Activated T-cell treated with anti-CD3 and anti-CD28 coated beads, Interleukin-2, amount 50 U/mL, for 24 hours (primary cell): ENCODE data around the gene BDH1.
A peak's percentile ranks its signal among the peaks of the same experiment; 100 is the strongest.

Experiments used
- DNase-seq: peaks from one replicate; pipeline ENCODE4 v3.0.0-alpha.2; 2020
- H3K27ac Mint-ChIP-seq: 2 replicates; pipeline ENCODE4 v1.8.0; 2020; ENCODE audit warnings: mild to moderate bottlenecking, mixed read lengths
- H3K27me3 Mint-ChIP-seq: 2 replicates; pipeline ENCODE4 v1.8.0; 2020; ENCODE audit warnings: mixed read lengths
- H3K36me3 Mint-ChIP-seq: 2 replicates; pipeline ENCODE4 v1.8.0; 2020; ENCODE audit warnings: low read depth, mixed read lengths
- H3K4me1 Mint-ChIP-seq: 2 replicates; pipeline ENCODE4 v1.8.0; 2020; ENCODE audit warnings: low read depth, mixed read lengths
- H3K4me3 Mint-ChIP-seq: 2 replicates; pipeline ENCODE4 v1.8.0; 2020; ENCODE audit warnings: mild to moderate bottlenecking, moderate library complexity, mixed read lengths
- H3K9me3 Mint-ChIP-seq: 2 replicates; pipeline ENCODE4 v1.8.0; 2020; ENCODE audit warnings: mixed read lengths

The BDH1 gene

GRCh38 chr3:197547306-197548011 lies 8.3 kb downstream of the BDH1 start:
- Mint-ChIP-seq H3K27ac (no peak overlapping the region), H3K9me3 (no peaks in the 10 kb centered on the region), H3K36me3 (peaks cover 80% of the 10 kb centered on the region), H3K27me3 (no peaks in the 10 kb centered on the region), H3K4me1 (peaks cover 17% of the 10 kb centered on the region), H3K4me3 (no peak overlapping the region)
- DNase-seq = no peak

- H3K27me3 Mint-ChIP-seq = no peaks in the 10 kb centered on the region
- no peak overlapping the region for H3K27ac Mint-ChIP-seq
- peaks cover 8% of the 10 kb centered on the region for H3K4me1 Mint-ChIP-seq
- H3K4me3 Mint-ChIP-seq = no peak overlapping the region
- DNase-seq = no peak
- no peaks in the 10 kb centered on the region for H3K9me3 Mint-ChIP-seq
- H3K36me3 Mint-ChIP-seq = peaks cover 80% of the 10 kb centered on the region
Measured at GRCh38 chr3:197546307-197547085, 9.3 kb downstream of the BDH1 start.

GRCh38 chr3:197545571-197545970 lies 10.2 kb downstream of the BDH1 start:
- no peak overlapping the region for H3K27ac Mint-ChIP-seq
- H3K9me3 Mint-ChIP-seq = no peaks in the 10 kb centered on the region
- H3K4me1 Mint-ChIP-seq = peaks cover 4% of the 10 kb centered on the region
- H3K27me3 Mint-ChIP-seq = no peaks in the 10 kb centered on the region
- H3K4me3 Mint-ChIP-seq = no peak overlapping the region
- peaks cover 81% of the 10 kb centered on the region for H3K36me3 Mint-ChIP-seq
- DNase-seq = no peak

GRCh38 chr3:197545101-197545500 lies 10.7 kb downstream of the BDH1 start:
- no peak for DNase-seq
- Mint-ChIP-seq H3K27me3 (no peaks in the 10 kb centered on the region), H3K4me1 (peaks cover 4% of the 10 kb centered on the region), H3K27ac (no peak overlapping the region), H3K36me3 (peaks cover 77% of the 10 kb centered on the region), H3K9me3 (no peaks in the 10 kb centered on the region), H3K4me3 (no peak overlapping the region)

GRCh38 chr3:197542741-197543454 lies 12.9 kb downstream of the BDH1 start:
- no peak for DNase-seq
- H3K9me3 Mint-ChIP-seq = no peaks in the 10 kb centered on the region
- H3K4me1 Mint-ChIP-seq = no peaks in the 10 kb centered on the region
- H3K27ac Mint-ChIP-seq = no peak overlapping the region
- no peaks in the 10 kb centered on the region for H3K27me3 Mint-ChIP-seq
- H3K36me3 Mint-ChIP-seq = peaks cover 87% of the 10 kb centered on the region
- no peak overlapping the region for H3K4me3 Mint-ChIP-seq

GRCh38 chr3:197541756-197542539 lies 13.8 kb downstream of the BDH1 start:
- no peak overlapping the region for H3K27ac Mint-ChIP-seq

GRCh38 chr3:197540961-197541377 lies 14.8 kb downstream of the BDH1 start:
- peak overlapping the region; percentile 41 for H3K27ac Mint-ChIP-seq
- H3K9me3 Mint-ChIP-seq = no peaks in the 10 kb centered on the region
- H3K36me3 Mint-ChIP-seq = peaks cover 88% of the 10 kb centered on the region

More at GRCh38 chr3:197541756-197542539, 13.8 kb downstream of the BDH1 start:
- H3K4me1 Mint-ChIP-seq = no peaks in the 10 kb centered on the region
- H3K36me3 Mint-ChIP-seq = peaks cover 88% of the 10 kb centered on the region
- no peak for DNase-seq
- no peaks in the 10 kb centered on the region for H3K9me3 Mint-ChIP-seq
- no peaks in the 10 kb centered on the region for H3K27me3 Mint-ChIP-seq
- H3K4me3 Mint-ChIP-seq = no peak overlapping the region

GRCh38 chr3:197539651-197540051 lies 16.1 kb downstream of the BDH1 start:
- DNase-seq = no peak
- Mint-ChIP-seq H3K4me3 (no peak overlapping the region), H3K27me3 (no peaks in the 10 kb centered on the region), H3K9me3 (no peaks in the 10 kb centered on the region), H3K27ac (no peak overlapping the region), H3K36me3 (peaks cover 86% of the 10 kb centered on the region), H3K4me1 (no peaks in the 10 kb centered on the region)

More at GRCh38 chr3:197540961-197541377, 14.8 kb downstream of the BDH1 start:
- H3K4me1 Mint-ChIP-seq = no peaks in the 10 kb centered on the region
- no peak for DNase-seq
- H3K27me3 Mint-ChIP-seq = no peaks in the 10 kb centered on the region
- H3K4me3 Mint-ChIP-seq = no peak overlapping the region

GRCh38 chr3:197533927-197534725 lies 21.6 kb downstream of the BDH1 start:
- Mint-ChIP-seq H3K27ac (peak overlapping the region; percentile 19), H3K4me3 (no peak overlapping the region), H3K4me1 (no peaks in the 10 kb centered on the region), H3K27me3 (no peaks in the 10 kb centered on the region), H3K9me3 (no peaks in the 10 kb centered on the region), H3K36me3 (peaks cover 82% of the 10 kb centered on the region)
- DNase-seq = no peak

- peaks cover 84% of the 10 kb centered on the region for H3K36me3 Mint-ChIP-seq
- no peak overlapping the region for H3K4me3 Mint-ChIP-seq
- no peak for DNase-seq
- no peak overlapping the region for H3K27ac Mint-ChIP-seq
- H3K4me1 Mint-ChIP-seq = no peaks in the 10 kb centered on the region
- no peaks in the 10 kb centered on the region for H3K9me3 Mint-ChIP-seq
- no peaks in the 10 kb centered on the region for H3K27me3 Mint-ChIP-seq
Measured at GRCh38 chr3:197533396-197533795, 22.4 kb downstream of the BDH1 start.

- Mint-ChIP-seq H3K4me1 (no peaks in the 10 kb centered on the region), H3K27me3 (no peaks in the 10 kb centered on the region), H3K36me3 (peaks cover 86% of the 10 kb centered on the region), H3K27ac (no peak overlapping the region), H3K4me3 (no peak overlapping the region), H3K9me3 (no peaks in the 10 kb centered on the region)
- DNase-seq = no peak
Measured at GRCh38 chr3:197532388-197532787, 23.4 kb downstream of the BDH1 start.

GRCh38 chr3:197528190-197528589 lies 27.6 kb downstream of the BDH1 start:
- H3K27ac Mint-ChIP-seq = no peak overlapping the region
- no peaks in the 10 kb centered on the region for H3K9me3 Mint-ChIP-seq
- no peaks in the 10 kb centered on the region for H3K27me3 Mint-ChIP-seq
- H3K4me1 Mint-ChIP-seq = no peaks in the 10 kb centered on the region
- no peak for DNase-seq
- H3K36me3 Mint-ChIP-seq = peaks cover 93% of the 10 kb centered on the region
- no peak overlapping the region for H3K4me3 Mint-ChIP-seq

- H3K4me1 Mint-ChIP-seq = no peaks in the 10 kb centered on the region
- no peaks in the 10 kb centered on the region for H3K9me3 Mint-ChIP-seq
- no peaks in the 10 kb centered on the region for H3K27me3 Mint-ChIP-seq
- H3K4me3 Mint-ChIP-seq = no peak overlapping the region
- H3K36me3 Mint-ChIP-seq = peaks cover 93% of the 10 kb centered on the region
- DNase-seq = no peak
- no peak overlapping the region for H3K27ac Mint-ChIP-seq
Measured at GRCh38 chr3:197527569-197527968, 28.2 kb downstream of the BDH1 start.
